Activated CD8-positive, alpha-beta T cell treated with anti-CD3 and anti-CD28 coated beads for 36 hours (primary cell): Measurements from ENCODE around the gene TFB1M. TPM values are rescaled to one million over a fixed set of nuclear protein-coding genes. Genes with fewer than 3 reads are reported as not detected.

Experiments
- ATAC-seq: fragments of 200-7000 bp; cut with Tn5 transposase; one replicate; pipeline ENCODE4 v1.10.0; 2021; ENCODE audit warnings: mild to moderate bottlenecking, moderate library complexity
- CTCF ChIA-PET: fragments of 350-600 bp; sonication (Branson Sonifier 250); formaldehyde crosslinking; loops from one replicate; lab custom pipeline; 2021; ENCODE audit warnings: antibody characterized with exemption; lab: Charles Lee
- POLR2A ChIA-PET: fragments of 350-600 bp; sonication (Branson Sonifier 250); formaldehyde crosslinking; loops from one replicate; lab custom pipeline; 2021; ENCODE audit warnings: antibody characterized with exemption; lab: Charles Lee
- DNase-seq: peaks from one replicate; pipeline ENCODE4 v3.0.0-alpha.2; 2020
- H3K27ac Mint-ChIP-seq: one replicate; pipeline ENCODE4 v1.8.0; 2021; ENCODE audit warnings: mild to moderate bottlenecking, mixed read lengths
- H3K27me3 Mint-ChIP-seq: one replicate; pipeline ENCODE4 v1.8.0; 2021; ENCODE audit warnings: mixed read lengths
- H3K36me3 Mint-ChIP-seq: one replicate; pipeline ENCODE4 v1.8.0; 2021; ENCODE audit warnings: low read depth, mixed read lengths
- H3K4me1 Mint-ChIP-seq: one replicate; pipeline ENCODE4 v1.8.0; 2021; ENCODE audit warnings: low read depth, mixed read lengths
- H3K4me3 Mint-ChIP-seq: one replicate; pipeline ENCODE4 v1.8.0; 2021; ENCODE audit warnings: mild to moderate bottlenecking, moderate library complexity, mixed read lengths
- H3K9me3 Mint-ChIP-seq: one replicate; pipeline ENCODE4 v1.8.0; 2021; ENCODE audit warnings: mixed read lengths
- intact Hi-C: fragments of 100-400 bp; cut with micrococcal nuclease; formaldehyde crosslinking; loops from one replicate; pipeline ENCODE4 v1.10.0; 2022
- total RNA-seq, 2 experiments: library from RNA; stranded (reverse); gene quantifications; one replicate each; pipeline ENCODE4 v1.2.3, GENCODE V29; 2021
- TF ChIP-seq, protein P1 (sequence below): fragments of 200-600 bp; IDR thresholded peaks from one replicate; pipeline ENCODE4 v1.8.0; 2022; ENCODE audit warnings: antibody characterized with exemption, mild to moderate bottlenecking

TFB1M gene
- total RNA-seq, 2 experiments from 2014 or later, result 70.9 to 76.6 TPM

DNA sequence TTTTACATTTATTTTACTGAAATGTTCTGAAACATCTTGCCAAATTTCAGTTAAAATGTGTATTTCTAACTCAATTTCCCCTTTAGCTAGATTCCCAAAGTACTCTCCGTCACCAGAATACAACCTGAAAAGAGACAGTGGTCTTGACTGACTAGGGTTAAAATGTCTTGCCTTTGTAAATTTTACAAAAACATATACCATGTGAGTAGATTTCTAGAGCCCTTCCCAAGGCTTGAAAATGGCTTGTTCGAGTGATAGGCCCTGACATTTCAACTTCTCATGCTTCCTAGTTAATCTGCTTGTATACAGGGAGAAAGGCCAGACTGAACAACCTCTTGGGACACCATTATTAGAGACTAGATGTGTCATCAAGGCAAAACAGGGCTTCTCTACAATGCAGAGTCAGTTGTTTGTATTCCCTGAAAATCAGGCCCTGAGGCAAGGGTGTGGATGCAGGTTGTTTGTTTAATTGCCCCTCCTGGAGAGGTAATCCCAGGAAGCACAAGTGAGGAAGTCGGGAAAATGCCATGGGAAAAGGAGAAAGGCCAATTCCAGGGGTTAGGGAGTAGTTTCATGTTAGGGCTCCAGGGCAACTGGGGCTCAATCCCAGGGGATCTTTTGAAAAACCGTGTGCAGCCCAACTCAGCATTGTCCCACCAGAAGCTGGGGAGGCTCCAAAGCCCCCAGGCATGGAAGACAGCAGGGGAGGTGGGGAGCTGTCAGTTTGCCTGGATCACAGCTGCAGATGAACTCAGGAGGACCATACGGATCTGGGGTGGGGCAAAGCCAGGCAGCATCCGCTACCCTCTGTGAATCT is 11.6 kb upstream of the TFB1M start:
- Mint-ChIP-seq H3K4me3 (no peak overlapping the region), H3K27ac (no peak overlapping the region), H3K27me3 (peaks cover 2% of the 10 kb centered on the region), H3K4me1 (peaks cover 28% of the 10 kb centered on the region), H3K9me3 (no peaks in the 10 kb centered on the region), H3K36me3 (no peaks in the 10 kb centered on the region)
- DNase-seq (no peak), ATAC-seq (no peak)
- CTCF ChIA-PET, result interaction anchor here (0.5 to 3.3 kb wide), 3 partner anchors 173 to 359 kb away, joined by 3 to 17 read pairs (median 6); no protein-coding TSS in a partner anchor
- TF ChIP-seq, protein P1, sequence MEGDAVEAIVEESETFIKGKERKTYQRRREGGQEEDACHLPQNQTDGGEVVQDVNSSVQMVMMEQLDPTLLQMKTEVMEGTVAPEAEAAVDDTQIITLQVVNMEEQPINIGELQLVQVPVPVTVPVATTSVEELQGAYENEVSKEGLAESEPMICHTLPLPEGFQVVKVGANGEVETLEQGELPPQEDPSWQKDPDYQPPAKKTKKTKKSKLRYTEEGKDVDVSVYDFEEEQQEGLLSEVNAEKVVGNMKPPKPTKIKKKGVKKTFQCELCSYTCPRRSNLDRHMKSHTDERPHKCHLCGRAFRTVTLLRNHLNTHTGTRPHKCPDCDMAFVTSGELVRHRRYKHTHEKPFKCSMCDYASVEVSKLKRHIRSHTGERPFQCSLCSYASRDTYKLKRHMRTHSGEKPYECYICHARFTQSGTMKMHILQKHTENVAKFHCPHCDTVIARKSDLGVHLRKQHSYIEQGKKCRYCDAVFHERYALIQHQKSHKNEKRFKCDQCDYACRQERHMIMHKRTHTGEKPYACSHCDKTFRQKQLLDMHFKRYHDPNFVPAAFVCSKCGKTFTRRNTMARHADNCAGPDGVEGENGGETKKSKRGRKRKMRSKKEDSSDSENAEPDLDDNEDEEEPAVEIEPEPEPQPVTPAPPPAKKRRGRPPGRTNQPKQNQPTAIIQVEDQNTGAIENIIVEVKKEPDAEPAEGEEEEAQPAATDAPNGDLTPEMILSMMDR, result no peak
- intact Hi-C loops, result no loop called here
- POLR2A ChIA-PET, result no interaction called here

DNA sequence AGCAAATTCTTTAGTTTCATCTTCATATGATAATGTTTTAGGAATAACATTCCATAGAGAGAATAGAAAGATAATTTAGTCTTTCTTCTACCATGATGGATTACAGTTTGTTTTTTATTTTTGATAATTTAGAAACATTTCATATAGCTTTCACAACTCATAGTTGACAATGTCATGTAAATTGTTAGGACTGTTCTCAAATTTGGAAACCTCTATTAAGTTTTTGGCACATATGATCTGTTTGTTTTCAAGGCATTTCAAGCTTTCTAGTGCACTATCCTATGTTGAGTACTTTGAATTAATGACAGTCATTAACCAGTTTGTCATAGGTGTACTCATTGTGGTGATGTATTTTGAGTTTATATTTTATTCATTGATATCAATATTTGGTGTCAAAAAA is 10.7 kb upstream of the TFB1M start:
- Mint-ChIP-seq H3K27me3 (peaks cover 2% of the 10 kb centered on the region), H3K27ac (no peak overlapping the region), H3K4me1 (peaks cover 19% of the 10 kb centered on the region), H3K36me3 (no peaks in the 10 kb centered on the region), H3K4me3 (no peak overlapping the region), H3K9me3 (no peaks in the 10 kb centered on the region)
- DNase-seq (no peak), ATAC-seq (no peak)
- ChIA-PET POLR2A (no interaction called here), CTCF (no interaction called here)
- TF ChIP-seq, protein P1, result no peak
- intact Hi-C loops, result no loop called here

DNA sequence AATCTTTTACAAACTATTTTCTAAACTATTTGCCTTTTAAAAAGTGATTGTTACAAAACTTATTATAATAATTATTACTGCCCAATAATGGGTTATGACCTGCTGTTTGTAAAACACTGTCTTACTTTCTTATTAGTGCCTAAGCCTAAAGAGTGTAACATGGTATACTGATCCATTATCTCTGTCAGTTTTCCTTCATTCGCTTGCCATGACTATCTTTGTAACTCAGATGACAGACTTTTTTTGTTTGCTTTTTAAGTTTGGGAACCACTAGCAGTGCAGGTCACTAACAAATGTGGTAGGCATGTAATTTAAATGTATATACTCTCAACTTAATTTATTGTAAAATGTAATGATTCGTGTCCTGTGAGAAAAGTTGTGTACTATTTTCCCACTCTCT is 9.9 kb upstream of the TFB1M start:
- no peaks in the 10 kb centered on the region for H3K9me3 Mint-ChIP-seq
- ATAC-seq, result no peak
- intact Hi-C loops, result no loop called here

DNA sequence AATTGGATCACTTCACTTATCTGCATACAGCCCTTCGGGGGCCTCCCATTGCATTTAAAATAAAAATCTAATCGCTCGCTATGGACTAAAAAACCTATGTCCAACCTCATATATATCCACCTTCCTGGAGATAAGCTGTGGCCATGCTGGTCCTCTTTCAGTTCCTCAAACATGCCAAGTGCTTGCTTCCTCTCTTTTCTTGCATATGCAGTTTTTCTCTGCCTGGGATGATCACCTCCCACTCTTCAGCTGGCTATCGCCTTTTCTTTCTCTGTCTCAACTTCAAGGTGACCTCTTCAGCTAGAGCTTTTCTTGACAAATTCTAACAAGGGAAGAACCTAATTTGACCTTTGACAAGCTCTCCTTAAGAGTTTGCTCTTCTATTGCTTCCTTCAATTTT is 5.6 kb upstream of the TFB1M start:
- no peak overlapping the region for H3K4me3 Mint-ChIP-seq
- peaks cover 10% of the 10 kb centered on the region for H3K4me1 Mint-ChIP-seq
- ATAC-seq, result no peak
- H3K36me3 Mint-ChIP-seq, result no peaks in the 10 kb centered on the region
- TF ChIP-seq, protein P1, result no peak
- ChIA-PET CTCF (interaction anchor here (1.4 kb wide), 1 partner anchor 209 kb away, joined by 3 read pairs; no protein-coding TSS in a partner anchor), POLR2A (no interaction called here)
- H3K27ac Mint-ChIP-seq, result no peak overlapping the region
- peaks cover 2% of the 10 kb centered on the region for H3K27me3 Mint-ChIP-seq
- DNase-seq, result no peak
- H3K9me3 Mint-ChIP-seq, result no peaks in the 10 kb centered on the region
- intact Hi-C loops, result no loop called here

More for the DNA sequence above, 9.9 kb upstream of the TFB1M start:
- no peak overlapping the region for H3K4me3 Mint-ChIP-seq
- DNase-seq, result no peak
- H3K36me3 Mint-ChIP-seq, result no peaks in the 10 kb centered on the region
- H3K27ac Mint-ChIP-seq, result no peak overlapping the region
- TF ChIP-seq, protein P1, result no peak
- POLR2A ChIA-PET, result no interaction called here
- CTCF ChIA-PET, result interaction anchor here (1.7 kb wide), 1 partner anchor 147 kb away, joined by 4 read pairs; no protein-coding TSS in a partner anchor
- H3K27me3 Mint-ChIP-seq, result peaks cover 2% of the 10 kb centered on the region
- peaks cover 16% of the 10 kb centered on the region for H3K4me1 Mint-ChIP-seq

DNA sequence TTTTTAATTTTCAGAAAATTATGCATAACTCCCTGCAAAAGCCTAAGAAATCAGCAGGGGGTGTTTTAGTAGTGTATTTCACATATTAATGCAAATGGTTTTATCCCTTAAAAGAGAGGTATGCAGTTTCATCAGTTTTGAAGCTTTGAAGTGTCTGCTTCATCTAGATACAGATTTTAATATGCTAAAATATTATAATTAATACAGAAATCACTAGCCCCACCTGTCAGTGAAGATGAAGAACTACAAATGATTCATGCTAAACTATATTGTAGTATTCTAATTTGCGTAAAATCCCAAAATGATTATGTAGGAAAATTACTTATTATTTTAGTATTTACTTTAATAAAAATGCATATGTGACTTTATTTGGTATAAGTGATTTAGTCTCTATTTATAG is 2.9 kb upstream of the TFB1M start:
- no peaks in the 10 kb centered on the region for H3K9me3 Mint-ChIP-seq
- intact Hi-C loops, result no loop called here
- peaks cover 8% of the 10 kb centered on the region for H3K36me3 Mint-ChIP-seq
- no peak overlapping the region for H3K27ac Mint-ChIP-seq
- H3K4me1 Mint-ChIP-seq, result peaks cover 21% of the 10 kb centered on the region
- ATAC-seq (no peak), DNase-seq (no peak)
- TF ChIP-seq, protein P1, result peak; percentile 57
- H3K27me3 Mint-ChIP-seq, result peaks cover 2% of the 10 kb centered on the region
- POLR2A ChIA-PET, result interaction anchor here (0.5 kb wide), 1 partner anchor 1598 kb away, joined by 3 read pairs; no protein-coding TSS in a partner anchor
- CTCF ChIA-PET, result interaction anchor here (0.8 to 4.1 kb wide), 7 partner anchors 12 to 393 kb away, joined by 3 to 38 read pairs (median 9); no protein-coding TSS in a partner anchor
- no peak overlapping the region for H3K4me3 Mint-ChIP-seq
